Duodenal mucosa (tissue), 2 donors: ENCODE measurements around the gene TEAD1.

ENCODE experiments used
- H3K27ac ChIP-seq: one replicate; pipeline ENCODE4 v1.7.0; 2013; ENCODE audit warnings: low read depth, low read length
- H3K27me3 ChIP-seq, 2 donors: one replicate each; pipeline ENCODE4 v1.7.0; 2013; ENCODE audit warnings: low read length in 2 of 2, control low read depth in 1 of 2; ENCODE audit not compliant: insufficient read depth in 2 of 2, control insufficient read depth in 1 of 2
- H3K36me3 ChIP-seq, 2 donors: one replicate each; pipeline ENCODE4 v1.7.0; 2013; ENCODE audit warnings: low read length in 2 of 2, control low read depth in 1 of 2; ENCODE audit not compliant: insufficient read depth in 2 of 2, control insufficient read depth in 1 of 2
- H3K4me1 ChIP-seq, 2 donors: one replicate each; pipeline ENCODE4 v1.7.0; 2013; ENCODE audit warnings: low read length in 2 of 2, control low read depth in 1 of 2; ENCODE audit not compliant: insufficient read depth in 2 of 2, control insufficient read depth in 1 of 2
- H3K4me3 ChIP-seq, 2 donors: one replicate each; pipeline ENCODE4 v1.7.0; 2013; ENCODE audit warnings: low read length in 2 of 2, low read depth in 1 of 2
- H3K9ac ChIP-seq, 2 donors: one replicate each; pipeline ENCODE4 v1.7.0; 2013; ENCODE audit warnings: low read length in 2 of 2, low read depth in 1 of 2
- H3K9me3 ChIP-seq, 2 donors: one replicate each; pipeline ENCODE4 v1.7.0; 2013; ENCODE audit warnings: low read length in 2 of 2, control low read depth in 1 of 2; ENCODE audit not compliant: control insufficient read depth in 1 of 2

The TEAD1 gene

DNA sequence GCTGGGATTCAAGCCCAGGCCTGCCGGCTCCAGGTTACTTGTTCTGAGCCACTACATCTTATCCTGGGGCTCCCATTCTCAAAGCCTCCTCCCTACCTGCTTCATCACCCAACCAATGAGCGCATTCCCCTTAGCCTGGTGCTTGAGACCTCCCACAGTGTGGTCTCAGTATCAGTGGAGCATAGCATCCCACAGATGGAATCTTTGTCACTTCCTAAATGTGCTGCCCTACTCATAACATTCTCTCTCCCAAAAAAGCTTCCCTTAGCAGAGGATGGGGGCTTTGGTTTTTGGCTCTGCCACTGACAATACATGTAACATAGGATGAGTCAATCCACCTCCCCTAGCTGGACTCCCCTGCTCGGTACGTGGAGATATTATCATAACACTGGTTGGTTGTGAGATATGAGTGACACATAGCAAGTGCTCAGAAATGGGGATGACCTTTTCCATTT lies 28.8 kb downstream of the TEAD1 start:
- H3K36me3 ChIP-seq, result no peaks in the 10 kb centered on the region
- H3K27me3 ChIP-seq, result no peaks in the 10 kb centered on the region
- H3K4me3 ChIP-seq, result no peak overlapping the region
- H3K9me3 ChIP-seq, result no peaks in the 10 kb centered on the region
- H3K4me1 ChIP-seq, result peaks cover 9% of the 10 kb centered on the region in 2 donors
- no peak overlapping the region for H3K9ac ChIP-seq
- no peak overlapping the region for H3K27ac ChIP-seq

DNA sequence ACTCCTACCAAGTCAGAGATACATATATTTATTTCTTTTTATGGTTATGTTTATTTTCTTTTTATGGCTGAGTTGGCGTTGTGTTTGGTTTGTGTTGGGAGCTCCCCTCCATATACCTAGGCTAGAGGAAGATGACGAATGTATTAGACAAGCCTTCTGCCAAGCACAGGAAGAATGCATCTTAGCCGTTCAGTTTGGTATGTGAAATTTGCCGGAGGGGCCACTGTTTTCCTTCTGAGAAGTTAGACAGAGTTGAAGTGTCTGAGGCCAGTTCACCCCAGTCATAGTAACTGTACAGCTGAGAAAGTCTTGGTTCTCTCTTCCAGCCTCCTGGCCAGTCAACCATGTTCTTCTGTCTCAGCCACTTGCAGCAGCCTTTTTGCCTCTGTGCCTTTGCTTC lies 29.8 kb downstream of the TEAD1 start:
- no peak overlapping the region for H3K4me3 ChIP-seq
- H3K9ac ChIP-seq, result no peak overlapping the region
- no peaks in the 10 kb centered on the region for H3K9me3 ChIP-seq
- H3K27ac ChIP-seq, result no peak overlapping the region
- H3K27me3 ChIP-seq, result no peaks in the 10 kb centered on the region
- H3K36me3 ChIP-seq, result no peaks in the 10 kb centered on the region
- H3K4me1 ChIP-seq, result peaks cover 9% of the 10 kb centered on the region in 2 donors

DNA sequence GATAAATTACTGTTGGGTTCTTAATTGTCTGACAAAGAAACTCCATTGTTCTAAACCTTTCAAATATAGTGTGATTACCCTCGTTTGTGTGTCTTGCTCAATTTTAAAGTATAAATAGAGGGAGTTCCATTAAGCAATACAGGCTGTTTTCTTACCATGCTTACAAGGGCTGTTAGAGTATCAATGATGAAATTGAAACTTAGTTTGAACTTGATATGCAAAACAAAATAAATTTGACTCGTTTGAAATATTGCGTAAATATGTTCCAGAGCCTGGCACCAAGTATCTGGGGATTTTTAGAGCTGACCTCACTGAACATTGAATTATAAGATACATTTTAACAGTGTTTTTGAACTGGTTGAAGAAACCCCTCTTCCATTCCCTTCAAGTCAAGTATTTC lies 31.7 kb downstream of the TEAD1 start:
- no peaks in the 10 kb centered on the region for H3K27me3 ChIP-seq
- H3K36me3 ChIP-seq, result no peaks in the 10 kb centered on the region
- H3K9me3 ChIP-seq, result no peaks in the 10 kb centered on the region
- H3K4me3 ChIP-seq, result no peak overlapping the region
- no peak overlapping the region for H3K9ac ChIP-seq
- peaks cover 9% of the 10 kb centered on the region in 2 donors for H3K4me1 ChIP-seq
- no peak overlapping the region for H3K27ac ChIP-seq

DNA sequence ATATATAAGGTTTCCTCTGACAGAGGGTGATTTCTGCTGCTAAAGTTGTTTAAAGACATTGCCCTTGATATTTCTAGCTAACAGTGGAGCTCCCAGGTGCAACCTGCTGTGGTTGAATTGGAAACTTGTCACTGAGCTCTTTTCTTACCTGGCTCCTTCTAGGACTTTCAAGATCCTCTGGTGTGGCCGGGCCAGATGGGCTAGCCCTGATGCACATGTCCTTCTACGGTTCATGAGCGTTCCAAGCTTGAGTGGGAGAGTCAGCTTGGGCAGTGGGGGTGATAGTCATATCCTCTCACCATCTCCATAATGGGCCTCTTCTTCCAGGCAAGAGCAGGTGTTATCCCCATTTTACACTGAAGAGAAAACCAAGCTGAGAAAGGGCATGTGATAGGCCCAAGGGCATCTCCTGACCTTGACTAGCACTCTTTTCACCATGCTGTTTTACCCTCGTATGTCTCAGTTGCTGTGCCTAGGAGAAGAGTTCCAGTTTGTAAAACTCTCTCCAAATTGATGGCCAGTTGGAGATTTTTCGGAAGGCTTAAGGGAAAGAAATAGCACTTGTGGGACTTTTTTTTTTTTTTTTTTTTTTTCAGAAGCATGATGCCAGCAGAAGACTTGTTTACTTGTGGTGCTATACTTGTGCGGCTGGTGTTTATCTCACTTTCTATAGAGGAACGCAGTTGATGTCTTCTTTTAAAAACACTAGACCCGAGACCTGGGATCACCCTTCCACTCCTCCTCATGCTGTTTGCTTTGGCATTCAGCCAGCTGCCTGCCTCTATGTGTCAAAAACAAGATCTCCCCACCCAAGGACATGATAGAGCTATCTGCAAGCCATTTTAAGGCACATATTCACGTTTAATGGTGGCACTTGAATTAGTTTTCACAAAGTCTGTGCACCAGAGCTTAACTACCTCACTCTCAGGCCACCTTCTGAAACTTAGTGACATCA lies 32.6 kb downstream of the TEAD1 start:
- H3K4me3 ChIP-seq, result no peak overlapping the region
- no peak overlapping the region for H3K27ac ChIP-seq
- no peaks in the 10 kb centered on the region for H3K9me3 ChIP-seq
- peak overlapping the region in 1 of 2 donors; percentile 34 for H3K9ac ChIP-seq
- H3K36me3 ChIP-seq, result no peaks in the 10 kb centered on the region
- peaks cover 9% of the 10 kb centered on the region in 2 donors for H3K4me1 ChIP-seq
- no peaks in the 10 kb centered on the region for H3K27me3 ChIP-seq

DNA sequence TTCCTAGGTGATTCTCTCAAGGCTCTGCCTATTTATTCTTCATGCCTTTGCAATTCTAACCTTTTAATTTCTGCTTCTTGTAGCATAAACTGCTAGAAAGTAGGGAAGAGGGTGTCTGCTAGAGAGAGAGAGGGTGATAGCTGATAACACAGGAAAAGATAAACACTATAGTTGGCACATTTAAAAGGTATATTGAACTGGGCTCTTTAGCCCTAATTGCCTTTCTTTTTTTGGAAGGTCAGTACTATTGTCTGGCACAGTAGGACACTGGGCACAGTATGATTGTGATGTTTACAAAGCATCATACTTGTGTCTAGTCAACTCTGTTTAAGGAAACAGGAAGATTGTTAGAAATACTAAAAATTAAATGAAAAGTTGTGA lies 33.3 kb downstream of the TEAD1 start:
- Histone ChIP-seq H3K36me3 (no peaks in the 10 kb centered on the region), H3K27ac (no peak overlapping the region), H3K9me3 (no peaks in the 10 kb centered on the region), H3K4me3 (no peak overlapping the region), H3K9ac (peak overlapping the region in 1 of 2 donors; percentile 34), H3K4me1 (peaks cover 9% of the 10 kb centered on the region in 2 donors), H3K27me3 (no peaks in the 10 kb centered on the region)

DNA sequence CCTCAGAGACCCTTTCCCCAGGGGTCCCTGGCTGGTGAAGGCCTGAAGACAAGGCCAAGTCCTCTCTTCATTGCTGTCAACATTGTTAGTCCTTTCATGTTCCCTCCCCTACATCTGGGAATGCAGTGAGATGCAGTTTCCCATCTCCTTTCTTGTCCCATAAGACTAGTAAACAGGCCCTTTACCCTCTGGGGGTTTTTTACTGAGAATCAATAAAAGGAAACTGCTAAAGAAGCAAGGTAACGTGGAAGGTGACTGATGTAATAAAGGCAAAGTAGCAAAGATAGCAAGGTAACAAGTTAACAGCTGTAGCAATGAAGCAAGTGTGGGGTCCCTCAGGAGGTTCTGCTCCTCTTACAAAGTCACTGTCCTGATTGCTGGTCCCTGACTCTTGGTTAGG lies 37.3 kb downstream of the TEAD1 start:
- Histone ChIP-seq H3K4me1 (peaks cover 9% of the 10 kb centered on the region in 2 donors), H3K4me3 (no peak overlapping the region), H3K9me3 (no peaks in the 10 kb centered on the region), H3K27ac (no peak overlapping the region), H3K36me3 (no peaks in the 10 kb centered on the region), H3K27me3 (no peaks in the 10 kb centered on the region), H3K9ac (no peak overlapping the region)

GRCh38 chr11:12712132-12712531 lies 37.9 kb downstream of the TEAD1 start:
- no peaks in the 10 kb centered on the region for H3K9me3 ChIP-seq
- no peaks in the 10 kb centered on the region for H3K27me3 ChIP-seq
- no peak overlapping the region for H3K4me3 ChIP-seq
- H3K36me3 ChIP-seq, result no peaks in the 10 kb centered on the region
- H3K4me1 ChIP-seq, result peaks cover 5 to 9% of the 10 kb centered on the region in 2 donors
- no peak overlapping the region for H3K27ac ChIP-seq
- no peak overlapping the region for H3K9ac ChIP-seq

GRCh38 chr11:12715131-12715530 lies 40.9 kb downstream of the TEAD1 start:
- no peak overlapping the region for H3K4me3 ChIP-seq
- no peaks in the 10 kb centered on the region for H3K27me3 ChIP-seq
- H3K27ac ChIP-seq, result no peak overlapping the region
- H3K36me3 ChIP-seq, result no peaks in the 10 kb centered on the region
- H3K9ac ChIP-seq, result no peak overlapping the region
- no peaks in the 10 kb centered on the region for H3K9me3 ChIP-seq
- H3K4me1 ChIP-seq, result no peaks in the 10 kb centered on the region

DNA sequence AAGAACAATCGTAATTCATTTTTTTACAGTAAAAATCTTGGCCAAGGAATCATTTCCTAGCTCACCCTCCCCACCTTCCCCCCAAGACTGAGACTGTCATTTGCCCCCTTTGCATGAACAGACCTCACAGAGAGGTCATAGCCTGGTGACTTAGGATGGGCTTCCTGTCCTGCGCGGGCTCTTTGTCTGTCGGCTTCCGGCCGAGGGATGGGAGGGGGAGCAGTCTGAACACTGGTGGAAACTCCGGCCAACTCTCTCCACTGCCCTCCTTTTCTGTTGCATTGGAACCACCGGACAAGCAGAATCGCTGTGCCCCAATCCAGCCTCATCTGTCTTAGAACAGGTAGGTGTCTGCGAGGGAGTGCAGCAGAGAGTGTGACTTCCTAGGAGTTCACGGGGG lies 41.7 kb downstream of the TEAD1 start:
- H3K4me1 ChIP-seq, result no peaks in the 10 kb centered on the region
- H3K9me3 ChIP-seq, result no peaks in the 10 kb centered on the region
- no peak overlapping the region for H3K9ac ChIP-seq
- H3K27ac ChIP-seq, result no peak overlapping the region
- H3K4me3 ChIP-seq, result no peak overlapping the region
- H3K27me3 ChIP-seq, result no peaks in the 10 kb centered on the region
- H3K36me3 ChIP-seq, result no peaks in the 10 kb centered on the region

DNA sequence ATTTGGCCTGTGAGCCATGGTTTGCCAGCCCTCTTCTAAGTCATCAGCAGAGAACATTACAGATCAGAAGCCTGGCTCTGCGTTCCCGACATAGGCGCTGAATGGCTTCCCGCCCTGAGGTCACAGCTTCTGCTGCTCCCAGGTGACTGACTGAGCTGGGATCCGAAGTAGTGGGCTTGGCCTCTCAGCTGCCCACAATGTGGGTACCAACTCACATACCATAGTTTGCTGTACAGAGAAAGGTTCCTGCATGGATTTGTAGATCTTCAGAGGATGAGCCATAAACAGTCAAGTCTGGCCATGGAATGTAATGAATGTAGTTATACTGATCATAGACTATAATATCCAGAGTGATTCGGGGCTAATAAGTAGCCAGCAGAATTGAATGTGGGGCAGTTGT lies 42.6 kb downstream of the TEAD1 start:
- Histone ChIP-seq H3K4me3 (no peak overlapping the region), H3K27me3 (no peaks in the 10 kb centered on the region), H3K36me3 (no peaks in the 10 kb centered on the region), H3K9ac (no peak overlapping the region), H3K4me1 (no peaks in the 10 kb centered on the region), H3K9me3 (no peaks in the 10 kb centered on the region), H3K27ac (no peak overlapping the region)
